OCI-LY7 (cell line): ENCODE data around the gene KIAA0513.

Experiments used
- EZH2phosphoT487 ChIP-seq: fragments of 200-600 bp; sonication (generic); IDR thresholded peaks from 2 replicates; pipeline ENCODE4 v1.6.1; 2018; ENCODE audit warnings: low read depth, borderline replicate concordance, mild to moderate bottlenecking, mixed run types, antibody characterized with exemption, low read length, moderate library complexity, mixed read lengths
- TF ChIP-seq, protein P1 (sequence below): fragments of 200-600 bp; sonication (generic); conservative IDR thresholded peaks from 2 replicates; pipeline ENCODE4 v1.5.1; 2014; ENCODE audit warnings: mild to moderate bottlenecking, antibody characterized with exemption, low read length, moderate library complexity, mixed read lengths

DNA sequence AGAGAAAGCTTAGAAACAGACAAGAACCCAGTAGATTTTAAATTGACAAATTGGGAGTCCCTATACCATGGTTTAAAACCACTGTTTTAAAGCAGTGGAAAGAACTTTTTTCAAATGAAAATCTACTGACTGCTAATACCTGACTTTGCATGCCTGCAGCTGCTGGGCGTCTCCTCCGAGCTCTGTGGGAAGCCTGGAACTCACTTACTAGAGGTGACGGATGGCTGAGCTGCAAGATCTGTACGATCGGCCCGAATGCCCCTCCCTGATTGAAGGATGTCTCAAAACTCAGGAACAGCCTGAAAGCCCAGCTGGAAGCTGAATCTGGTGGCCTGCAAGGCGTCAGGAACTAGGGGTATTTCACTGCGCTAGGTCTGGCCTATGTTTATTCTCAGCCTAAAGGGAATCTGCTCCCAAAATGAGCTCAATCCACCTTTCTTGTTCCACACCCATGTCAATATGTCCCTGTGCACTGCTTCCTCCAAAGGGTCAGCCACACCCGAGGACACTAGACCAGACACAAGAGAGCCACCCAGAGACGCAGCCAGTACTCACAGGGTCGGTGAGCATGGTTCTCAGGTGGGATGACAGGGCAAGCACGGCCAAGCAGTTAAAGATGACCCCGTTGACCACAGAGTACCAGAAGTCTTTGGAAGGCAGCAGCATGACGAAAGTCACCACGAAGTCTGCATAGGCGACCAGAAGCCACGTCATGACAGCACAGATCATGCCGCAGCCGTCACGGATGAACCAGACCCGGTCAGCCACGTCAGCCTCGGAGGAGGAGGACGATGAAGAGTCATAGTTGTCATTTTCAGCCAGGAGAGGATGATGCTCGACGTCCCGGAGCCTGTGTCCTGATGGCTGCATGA is 37.6 kb upstream of the KIAA0513 start:
- TF ChIP-seq, protein P1, sequence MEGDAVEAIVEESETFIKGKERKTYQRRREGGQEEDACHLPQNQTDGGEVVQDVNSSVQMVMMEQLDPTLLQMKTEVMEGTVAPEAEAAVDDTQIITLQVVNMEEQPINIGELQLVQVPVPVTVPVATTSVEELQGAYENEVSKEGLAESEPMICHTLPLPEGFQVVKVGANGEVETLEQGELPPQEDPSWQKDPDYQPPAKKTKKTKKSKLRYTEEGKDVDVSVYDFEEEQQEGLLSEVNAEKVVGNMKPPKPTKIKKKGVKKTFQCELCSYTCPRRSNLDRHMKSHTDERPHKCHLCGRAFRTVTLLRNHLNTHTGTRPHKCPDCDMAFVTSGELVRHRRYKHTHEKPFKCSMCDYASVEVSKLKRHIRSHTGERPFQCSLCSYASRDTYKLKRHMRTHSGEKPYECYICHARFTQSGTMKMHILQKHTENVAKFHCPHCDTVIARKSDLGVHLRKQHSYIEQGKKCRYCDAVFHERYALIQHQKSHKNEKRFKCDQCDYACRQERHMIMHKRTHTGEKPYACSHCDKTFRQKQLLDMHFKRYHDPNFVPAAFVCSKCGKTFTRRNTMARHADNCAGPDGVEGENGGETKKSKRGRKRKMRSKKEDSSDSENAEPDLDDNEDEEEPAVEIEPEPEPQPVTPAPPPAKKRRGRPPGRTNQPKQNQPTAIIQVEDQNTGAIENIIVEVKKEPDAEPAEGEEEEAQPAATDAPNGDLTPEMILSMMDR, result no peak
- no peak for TF ChIP-seq EZH2phosphoT487
